Measurements from ENCODE around the gene EDNRA. TPM values are rescaled to one million over a fixed set of nuclear protein-coding genes. Genes with fewer than 3 reads are reported as not detected.
A peak's percentile ranks its signal among the peaks of the same experiment; 100 is the strongest.

Gene EDNRA
- total RNA-seq (2021; fragmentation: NEBNext Ultra II Directional; extraction: Animal tissue kit (Norgen Biotek cat#: 25700)) = 3.3 TPM in 2 replicates
- 1.6 and 1.7 TPM in 2 replicates for polyA plus RNA-seq (2011; rRNA removed)
- 2.3 TPM for polyA plus RNA-seq (2011; cell fraction: cytosol; rRNA removed)
- polyA plus RNA-seq (2011; cell fraction: nucleus; rRNA removed) = 1.3 TPM
- 1.1 to 2.2 TPM (median 2.0 TPM) in 4 replicates for polyA plus RNA-seq (2012, experiment 1 of 2)
- polyA plus RNA-seq (2012, experiment 2 of 2) = 0.22 TPM
- polyA plus RNA-seq (2013, experiment 1 of 2) = 3.0 TPM
- 2.5 TPM for polyA plus RNA-seq (2013, experiment 2 of 2)
- 4.5 and 6.2 TPM in 2 replicates for polyA minus RNA-seq (2011; rRNA and poly(A)+ RNA removed)
- polyA minus RNA-seq (2011; cell fraction: cytosol; rRNA and poly(A)+ RNA removed) = 4.8 TPM
- polyA minus RNA-seq (2011; cell fraction: nucleus; rRNA and poly(A)+ RNA removed) = 10.2 TPM
- long read RNA-seq, experiment 1, partial matches to known transcripts = 1 of 4 reads
- long read RNA-seq, experiment 1, other reads (novel, unspliced or antisense) = 3 of 4 reads
- long read RNA-seq, experiment 2 = 0 reads

GRCh38 chr4:147480891-147481576 lies at the start of gene EDNRA:
Gene EDNRA, plus strand, starts transcription at chr4:147481097. Its CDS starts 4,585 bp downstream, at chr4:147485682.
- Histone ChIP-seq H2BK12ac (ENCODE audit: low read depth, low read length) (no peak within 1 kb of the TSS; the same call in 1 of the 2 replicates), H3K9me3 (ENCODE audit: insufficient read depth in 2 of 2, low read depth in 1 of 2, low read length in 1 of 2) (no peaks in the 10 kb centered on the region), H3K27ac (ENCODE audit: low read depth, low read length) (no peak within 1 kb of the TSS), H3K79me1 (ENCODE audit: low read depth, low read length) (no peaks in the 10 kb centered on the region), H4K8ac (ENCODE audit: extremely low read depth, insufficient read depth, low read length) (peak within 1 kb of the TSS; percentile 76; the same call in 1 of the 2 replicates), H4K20me1 (replicated peaks in 1 of 2; ENCODE audit: control insufficient read depth in 1 of 2, insufficient read depth in 2 of 2, low read length in 2 of 2) (no peaks in the 10 kb centered on the region), H4K5ac (ENCODE audit: insufficient read length, low read depth, low read length) (no peak within 1 kb of the TSS), H3K14ac (ENCODE audit: insufficient read length) (no peak within 1 kb of the TSS), H2BK15ac (ENCODE audit: low read length) (no peak within 1 kb of the TSS), H3K9ac (replicated peaks in 1 of 4; ENCODE audit: extremely low read depth in 1 of 4, low read depth in 3 of 4, low read length in 3 of 4) (peak within 1 kb of the TSS in 3 of 4 experiments; percentile 35 to 69 (median 45); a peak in 5 of 7 replicates), H4K91ac (replicated peaks; ENCODE audit: insufficient read length, low read length) (no peak within 1 kb of the TSS), H3K4me3 (ENCODE audit: extremely low read depth in 1 of 4, insufficient read depth in 2 of 4, low read depth in 3 of 4, low read length in 4 of 4) (peak within 1 kb of the TSS; percentile 59 to 83 (median 68)), H2BK120ac (replicated peaks; ENCODE audit: low read depth, low read length) (no peak within 1 kb of the TSS), H3K36me3 (ENCODE audit: control insufficient read depth in 2 of 4, insufficient read depth in 4 of 4, low read length in 3 of 4) (no peaks in the 10 kb centered on the region), H2BK20ac (ENCODE audit: low read length) (no peak within 1 kb of the TSS), H3K4me1 (replicated peaks in 1 of 4; ENCODE audit: control insufficient read depth in 3 of 4, insufficient read depth in 4 of 4, low read length in 3 of 4) (no peaks in the 10 kb centered on the region; a peak in 1 of 7 replicates), H3K18ac (ENCODE audit: extremely low read depth, low read length) (peak within 1 kb of the TSS; percentile 49; the same call in 1 of the 2 replicates), H3K27me3 (replicated peaks in 1 of 4; ENCODE audit: control insufficient read depth in 3 of 4, extremely low read depth in 1 of 4, insufficient read depth in 3 of 4, low read length in 3 of 4) (peaks cover 4 to 21% (median 17%) of the 10 kb centered on the region in 4 experiments), H3K56ac (replicated peaks; ENCODE audit: insufficient read length, low read depth, low read length) (no peak within 1 kb of the TSS), H3K23me2 (ENCODE audit: low read depth, low read length) (peaks cover 5% of the 10 kb centered on the region; the same call in 1 of the 2 replicates), H3K79me2 (ENCODE audit: control insufficient read depth in 1 of 2, insufficient read depth in 2 of 2, low read length in 2 of 2) (no peaks in the 10 kb centered on the region), H2AFZ (ENCODE audit: low read length) (peak within 1 kb of the TSS; percentile 89), H3K4me2 (ENCODE audit: insufficient read depth in 1 of 2, low read depth in 2 of 2, low read length in 2 of 2) (peak within 1 kb of the TSS; percentile 93 to 98), H2BK5ac (ENCODE audit: low read depth, low read length) (no peak within 1 kb of the TSS), H3K23ac (ENCODE audit: insufficient read length) (no peak within 1 kb of the TSS), H3K4ac (replicated peaks; ENCODE audit: insufficient read length, low read depth, low read length) (no peak within 1 kb of the TSS), H2AK5ac (ENCODE audit: low read depth, low read length) (no peak within 1 kb of the TSS)
- FAIRE-seq (no peak), DNase-seq (ENCODE audit: low read depth in 1 of 2, low spot score in 2 of 2) (peak in 1 of 2 experiments; percentile 66)
- CTCF ChIA-PET (ENCODE audit: partially characterized antibody) = interaction anchor here (0.8 to 2.7 kb wide), 8 partner anchors 11 to 386 kb away, joined by 3 to 11 read pairs (median 6); no protein-coding TSS in a partner anchor
- 1% methylated on average over 35 of the region's 68 CpGs; no CpG with 5 or more reads in 1 of the 2 experiments for WGBS, 2 experiments (ENCODE audit: extremely low coverage in 1 of 2, insufficient coverage in 1 of 2, insufficient read length in 1 of 2, insufficient replicate concordance in 2 of 2, low coverage in 1 of 2, low lambda C conversion rate in 2 of 2, missing lambda C conversion rate in 1 of 2)
- POLR2A ChIA-PET (ENCODE audit: partially characterized antibody) = interaction anchor here (0.7 to 1.4 kb wide), 2 partner anchors 28 to 36 kb away, joined by 3 to 4 read pairs; no protein-coding TSS in a partner anchor
- TF ChIP-seq TAF7 (optimal IDR thresholded peaks at IDR 0.05; ENCODE audit: borderline replicate concordance, low read depth, low read length) (no peak), SIX5 (IDR thresholded peaks at IDR 0.05; ENCODE audit: low read depth, low read length) (no peak), KDM5A (IDR thresholded peaks at IDR 0.05; ENCODE audit: low read length) (no peak), ASH2L (IDR thresholded peaks at IDR 0.05; ENCODE audit: low read length) (no peak), CTCF (IDR thresholded peaks at IDR 0.05; ENCODE audit: control extremely low read depth in 1 of 3, insufficient read depth in 1 of 3, low read depth in 1 of 3, low read length in 3 of 3) (no peak), EZH2 (IDR thresholded peaks at IDR 0.05; ENCODE audit: low read depth, low read length, severe bottlenecking) (peak; percentile 54), TCF12 (IDR thresholded peaks at IDR 0.05; ENCODE audit: low read depth, low read length) (no peak)

Measured in H1 (cell line).